HG02884 (cell line): ENCODE data around the gene UTF1.

ENCODE experiments used
- ATAC-seq: cut with Tn5 transposase; IDR thresholded peaks from one replicate; pipeline ENCODE4 v1.9.1; 2021; ENCODE audit warnings: mild to moderate bottlenecking, moderate library complexity; ENCODE audit not compliant: unreplicated experiment

The UTF1 gene

DNA sequence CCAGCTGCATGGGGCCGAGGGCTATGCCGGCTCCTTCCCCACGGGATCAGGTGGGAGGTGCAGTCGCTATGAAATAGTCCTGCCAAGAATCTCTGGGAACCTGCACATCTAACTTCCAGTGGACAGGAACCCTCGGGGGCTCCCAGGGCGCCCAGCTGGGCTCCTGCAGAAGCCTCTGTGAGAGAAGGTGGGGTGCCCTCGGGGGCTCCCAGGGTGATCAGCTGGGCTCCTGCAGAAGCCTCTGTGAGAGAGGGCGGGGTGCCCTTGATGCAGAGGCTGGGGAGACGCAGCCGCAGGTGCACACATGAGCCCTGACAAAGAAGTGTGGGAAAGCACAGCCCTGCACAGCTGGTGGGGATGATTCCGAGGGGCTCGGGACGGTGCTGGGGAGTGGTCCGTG lies 13.6 kb downstream of the UTF1 start:
- ATAC-seq = no peak

- no peak for ATAC-seq
Observed at GRCh38 chr10:133245439-133246235, 15.6 kb downstream of the UTF1 start.

DNA sequence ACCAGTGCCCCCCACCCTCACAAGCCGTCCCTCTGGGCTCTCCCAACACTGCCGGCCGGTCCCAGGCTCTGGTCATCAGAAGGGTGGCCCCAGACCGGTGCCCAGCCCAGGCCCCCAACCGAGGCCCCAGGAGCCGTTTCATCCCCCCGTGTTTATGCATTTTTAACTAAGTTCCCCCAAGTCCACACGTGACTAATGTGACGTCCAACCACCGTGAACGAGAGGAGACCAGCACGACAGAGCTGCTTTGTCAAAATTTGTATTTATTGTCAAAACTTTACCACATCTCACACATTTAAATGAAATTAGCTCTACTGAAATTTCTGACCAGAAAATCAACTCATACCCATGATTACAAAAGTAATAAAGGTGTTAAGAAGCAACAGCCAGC lies 16.2 kb downstream of the UTF1 start:
- ATAC-seq = no peak

DNA sequence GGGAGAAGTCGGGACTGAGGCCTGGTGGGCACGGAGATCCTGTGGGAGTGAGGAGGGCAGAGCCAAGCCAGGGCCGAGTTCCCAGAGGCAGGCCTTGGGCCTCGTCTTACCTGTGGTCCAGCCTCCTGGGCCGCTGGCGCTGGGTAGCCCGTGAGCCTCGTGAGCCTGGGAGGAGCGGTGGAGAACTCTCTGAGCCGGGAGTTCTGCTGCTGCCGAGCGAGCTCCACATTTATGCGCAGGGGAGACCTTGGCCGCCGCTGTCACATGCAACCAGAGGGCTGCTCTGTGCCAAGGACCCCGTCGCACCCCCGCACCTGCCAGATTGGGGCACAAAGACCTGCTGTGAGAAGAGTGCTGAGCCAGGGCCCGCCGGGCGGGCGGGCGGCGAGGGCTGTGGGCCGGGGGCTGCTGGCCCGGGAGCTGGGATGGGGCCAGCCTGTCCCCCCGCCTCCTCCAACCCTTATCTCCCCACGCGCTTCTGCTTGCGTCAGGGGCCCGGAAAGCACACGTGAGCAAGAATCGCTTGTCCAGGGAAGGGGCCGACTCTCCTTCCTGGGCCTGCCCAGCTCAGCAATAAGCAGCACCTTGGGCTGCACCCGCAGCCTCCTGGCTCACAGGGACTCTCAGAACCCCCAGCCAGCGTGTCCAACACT lies 17.8 kb downstream of the UTF1 start:
- ATAC-seq = no peak

- no peak for ATAC-seq
Observed at GRCh38 chr10:133248334-133248715, 18.3 kb downstream of the UTF1 start.

DNA sequence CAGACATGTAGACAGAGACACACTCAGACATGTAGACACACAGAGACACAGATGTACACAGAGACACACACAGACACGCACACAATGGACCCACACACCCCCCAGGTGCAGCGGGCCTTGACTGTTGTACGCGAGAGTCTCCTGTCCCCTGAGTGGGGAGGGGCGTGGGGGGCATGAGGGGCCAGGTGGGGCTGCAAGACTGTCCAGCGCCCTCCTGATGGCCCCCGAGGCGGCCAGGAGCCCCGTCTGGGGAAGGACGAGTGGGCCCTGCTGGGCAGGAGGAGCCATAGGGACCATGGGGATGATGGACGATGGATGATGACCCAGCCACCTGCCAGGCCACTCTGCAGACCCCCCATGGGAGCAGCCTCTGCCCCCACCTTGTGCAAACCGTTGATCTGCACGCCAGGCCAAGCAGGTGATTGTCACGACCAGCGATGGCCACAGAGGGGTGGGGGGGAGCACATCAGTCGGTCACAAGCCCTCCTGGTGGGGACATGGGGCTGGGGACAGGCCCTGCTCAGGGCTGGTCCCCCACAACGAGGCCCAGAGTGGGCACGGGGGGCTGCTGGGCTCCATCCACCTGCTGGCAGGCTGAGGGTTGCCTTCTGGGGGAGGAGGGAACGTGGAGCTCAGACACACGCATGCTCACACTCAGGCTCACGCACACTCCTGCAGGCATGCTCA lies 19.2 kb downstream of the UTF1 start:
- ATAC-seq = no peak

GRCh38 chr10:133249975-133250754 lies 20.1 kb downstream of the UTF1 start:
- ATAC-seq = no peak

- ATAC-seq = no peak
Observed at GRCh38 chr10:133251388-133252222, 21.6 kb downstream of the UTF1 start.

DNA sequence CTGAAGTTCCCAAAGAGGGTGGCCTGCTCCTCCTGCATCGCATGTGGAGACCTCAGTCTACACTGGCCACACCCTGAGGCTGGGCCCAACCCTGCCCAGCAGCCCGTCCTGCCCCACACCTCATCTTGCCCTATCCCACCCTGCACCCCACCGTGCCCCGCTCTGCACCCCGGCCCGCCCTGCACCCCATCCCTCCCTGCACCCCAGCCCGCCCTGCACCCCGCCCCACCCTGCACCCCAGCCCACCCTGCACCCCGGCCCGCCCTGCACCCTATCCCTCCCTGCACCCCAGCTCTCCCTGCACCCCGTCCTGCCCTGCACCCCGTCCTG lies 22.2 kb downstream of the UTF1 start:
- ATAC-seq = no peak

- ATAC-seq = no peak
Observed at GRCh38 chr10:133253361-133253955, 23.4 kb downstream of the UTF1 start.

DNA sequence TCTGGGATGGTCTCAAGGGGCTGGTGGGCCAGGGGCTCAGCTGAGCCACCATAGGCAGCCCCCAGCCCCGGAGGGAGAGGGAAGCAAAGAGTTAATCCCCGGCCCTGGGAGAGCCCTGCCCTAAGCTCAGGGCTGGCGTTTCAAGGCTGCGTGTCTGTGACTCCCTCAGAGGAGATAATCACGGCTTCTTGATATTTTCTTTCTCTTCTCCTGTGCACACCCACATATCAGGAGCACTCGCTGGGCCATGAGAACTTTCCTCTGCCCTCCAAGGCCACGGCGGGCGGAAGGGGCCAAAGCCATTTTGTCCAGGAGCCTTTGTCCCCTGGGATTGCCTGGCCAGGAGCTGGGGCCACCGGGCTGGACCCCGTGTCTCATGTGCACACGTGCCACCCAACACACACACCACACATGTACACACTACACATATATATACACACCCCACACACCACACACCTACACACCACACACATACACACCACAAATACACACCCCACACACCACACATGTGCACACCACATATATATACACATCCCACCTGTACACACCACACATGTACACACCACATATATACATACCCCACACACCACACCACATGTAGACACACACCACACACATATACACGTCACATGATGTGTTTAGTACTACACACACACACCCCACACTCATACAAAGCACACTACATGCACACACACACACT lies 24.6 kb downstream of the UTF1 start:
- ATAC-seq = no peak

DNA sequence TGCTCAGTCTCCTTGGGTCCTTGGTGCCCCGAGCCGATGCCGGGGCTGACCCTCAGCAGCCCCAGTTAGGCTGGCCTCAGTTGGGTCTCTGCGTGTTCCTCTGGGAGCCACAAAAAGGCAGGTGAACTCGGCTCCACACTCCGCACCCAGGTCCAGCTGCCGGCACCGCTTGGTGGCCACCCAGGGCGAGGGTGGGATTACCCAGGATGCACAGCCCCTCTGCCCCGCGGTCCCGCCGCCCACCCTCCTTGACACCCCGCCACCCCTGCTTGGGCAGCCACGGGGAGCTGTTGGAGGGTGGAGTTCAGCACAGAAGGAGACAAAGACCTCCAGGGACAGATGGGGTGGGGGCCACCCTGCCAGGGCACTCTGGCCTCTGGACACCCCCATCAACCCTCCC lies 25.3 kb downstream of the UTF1 start:
- ATAC-seq = no peak

- no peak for ATAC-seq
Observed at GRCh38 chr10:133257489-133258065, 27.6 kb downstream of the UTF1 start.

GRCh38 chr10:133258066-133258817 lies 28.2 kb downstream of the UTF1 start:
- no peak for ATAC-seq

GRCh38 chr10:133258818-133259601 lies 29.0 kb downstream of the UTF1 start:
- no peak for ATAC-seq

GRCh38 chr10:133259602-133259989 lies 29.6 kb downstream of the UTF1 start:
- no peak for ATAC-seq

- peak; percentile 43 for ATAC-seq
Observed at GRCh38 chr10:133260895-133261725, 31.1 kb downstream of the UTF1 start.
